HFF-Myc (cell line): ENCODE data around the gene CDRT4.
A peak's percentile ranks its signal among the peaks of the same experiment; 100 is the strongest.

Experiments used
- DNase-seq: peaks from one replicate; pipeline ENCODE4 v3.0.0-alpha.2; 2011; ENCODE audit warnings: low read depth; ENCODE audit errors: extremely low read depth
- H3K4me3 ChIP-seq: replicated peaks from 2 replicates; pipeline ENCODE4 v1.5.1; 2011; ENCODE audit warnings: low read depth, mild to moderate bottlenecking, control low read depth, low read length
- CTCF ChIP-seq: IDR thresholded peaks from 2 replicates; pipeline ENCODE4 v1.5.1; 2012; ENCODE audit warnings: mild to moderate bottlenecking, low read depth, low read length, control low read depth; ENCODE audit errors: missing control alignments

The CDRT4 gene

GRCh38 chr17:15409721-15410250 is 57.6 kb downstream of the CDRT4 start:
- no peak for TF ChIP-seq CTCF
- DNase-seq: peak; percentile 59
- H3K4me3 ChIP-seq: peak overlapping the region; percentile 26

GRCh38 chr17:15408803-15409202 is 58.6 kb downstream of the CDRT4 start:
- DNase-seq: no peak
- TF ChIP-seq CTCF: no peak
- no peak overlapping the region for H3K4me3 ChIP-seq

GRCh38 chr17:15406081-15406480 is 61.3 kb downstream of the CDRT4 start:
- no peak overlapping the region for H3K4me3 ChIP-seq
- TF ChIP-seq CTCF: no peak
- DNase-seq: no peak

- no peak for TF ChIP-seq CTCF
- H3K4me3 ChIP-seq: no peak overlapping the region
- no peak for DNase-seq
Measured at GRCh38 chr17:15405058-15405415, 62.4 kb downstream of the CDRT4 start.

GRCh38 chr17:15404106-15405057 is 63.0 kb downstream of the CDRT4 start:
- TF ChIP-seq CTCF: no peak
- DNase-seq: no peak
- H3K4me3 ChIP-seq: no peak overlapping the region

GRCh38 chr17:15403276-15403939 is 64.0 kb downstream of the CDRT4 start:
- DNase-seq: no peak
- no peak for TF ChIP-seq CTCF
- H3K4me3 ChIP-seq: no peak overlapping the region
